ENCODE results near the gene PAPPA.

Gene PAPPA

DNA sequence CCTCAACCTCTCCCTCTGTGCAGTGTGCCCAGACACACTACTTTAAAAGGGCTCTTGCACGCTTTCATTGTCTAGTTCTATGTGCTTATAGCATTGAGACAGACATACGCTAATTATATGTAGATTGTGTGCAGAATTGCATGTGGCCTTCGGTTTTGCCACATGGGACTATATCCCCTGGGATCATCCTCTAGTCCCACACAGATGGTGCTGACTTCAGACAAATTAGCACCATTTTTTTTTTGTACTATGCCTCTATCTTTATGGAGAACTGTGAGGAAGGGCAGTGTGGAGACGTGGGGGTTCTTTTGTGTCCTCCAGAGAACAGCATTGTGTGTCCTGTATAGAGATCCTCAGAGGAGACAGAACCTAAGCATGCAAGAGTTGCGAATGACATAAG is 29.3 kb downstream of the PAPPA start:
- no peak for DNase-seq (ENCODE audit: low spot score)

GRCh38 chr9:116187570-116188170 is 34.1 kb downstream of the PAPPA start:
- DNase-seq (ENCODE audit: low spot score): no peak

DNA sequence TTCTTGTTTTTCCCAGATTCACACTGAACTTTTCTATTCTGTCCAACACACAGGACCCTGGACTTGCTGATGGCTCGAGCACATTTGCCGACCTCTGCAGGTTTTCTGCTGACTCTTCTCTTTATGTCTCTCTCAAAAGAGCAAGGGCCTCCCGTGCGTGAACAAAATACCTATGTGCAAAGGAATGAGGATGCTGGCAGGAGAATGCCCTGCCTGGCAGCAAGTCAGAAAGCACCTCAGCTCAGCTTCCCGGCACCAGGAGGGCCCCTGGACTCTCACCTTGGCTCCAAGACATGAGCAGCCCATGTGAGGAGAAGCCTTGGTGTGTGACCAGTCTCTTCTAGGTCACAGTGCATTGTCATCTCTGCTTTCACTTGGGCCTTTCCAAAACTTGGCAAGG is 36.1 kb downstream of the PAPPA start:
- no peak for DNase-seq (ENCODE audit: low spot score)

DNA sequence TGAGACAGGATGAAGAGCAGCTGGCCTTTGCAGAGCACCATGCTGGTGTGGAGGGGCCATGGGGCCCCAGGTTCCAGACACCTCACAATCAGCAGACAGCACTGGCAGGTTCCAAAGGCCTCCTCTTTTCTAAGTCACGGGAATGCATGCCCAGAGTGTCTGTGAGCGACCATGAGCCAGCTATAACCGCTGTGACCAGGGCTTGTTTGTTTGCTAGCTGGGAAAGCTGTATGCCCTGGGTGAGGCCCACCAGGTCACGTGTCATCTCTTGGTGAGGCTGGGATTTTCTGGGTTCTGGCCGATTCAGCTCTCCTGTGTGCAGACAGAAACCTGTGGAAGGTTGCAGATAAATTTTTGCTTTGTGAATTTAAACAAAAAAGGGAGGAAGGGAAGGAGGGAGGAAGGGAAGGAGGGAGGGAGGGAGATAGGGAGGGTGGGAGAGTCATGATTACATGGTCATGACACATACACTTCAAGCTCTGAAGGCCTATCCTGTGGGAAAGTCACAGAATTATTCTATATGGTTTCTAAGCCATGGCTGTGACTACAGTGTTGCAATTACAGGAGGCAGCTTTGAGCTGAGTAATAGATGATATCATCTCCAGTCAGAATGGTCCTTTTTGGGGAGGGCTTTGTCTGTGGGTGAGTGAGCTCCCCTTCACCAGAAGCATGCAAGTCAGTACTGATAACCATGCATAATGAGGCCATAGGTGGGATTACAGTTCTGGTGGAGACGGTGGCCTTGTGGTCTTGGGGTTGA is 37.2 kb downstream of the PAPPA start:
- peak; percentile 40 for DNase-seq (ENCODE audit: low spot score)

DNA sequence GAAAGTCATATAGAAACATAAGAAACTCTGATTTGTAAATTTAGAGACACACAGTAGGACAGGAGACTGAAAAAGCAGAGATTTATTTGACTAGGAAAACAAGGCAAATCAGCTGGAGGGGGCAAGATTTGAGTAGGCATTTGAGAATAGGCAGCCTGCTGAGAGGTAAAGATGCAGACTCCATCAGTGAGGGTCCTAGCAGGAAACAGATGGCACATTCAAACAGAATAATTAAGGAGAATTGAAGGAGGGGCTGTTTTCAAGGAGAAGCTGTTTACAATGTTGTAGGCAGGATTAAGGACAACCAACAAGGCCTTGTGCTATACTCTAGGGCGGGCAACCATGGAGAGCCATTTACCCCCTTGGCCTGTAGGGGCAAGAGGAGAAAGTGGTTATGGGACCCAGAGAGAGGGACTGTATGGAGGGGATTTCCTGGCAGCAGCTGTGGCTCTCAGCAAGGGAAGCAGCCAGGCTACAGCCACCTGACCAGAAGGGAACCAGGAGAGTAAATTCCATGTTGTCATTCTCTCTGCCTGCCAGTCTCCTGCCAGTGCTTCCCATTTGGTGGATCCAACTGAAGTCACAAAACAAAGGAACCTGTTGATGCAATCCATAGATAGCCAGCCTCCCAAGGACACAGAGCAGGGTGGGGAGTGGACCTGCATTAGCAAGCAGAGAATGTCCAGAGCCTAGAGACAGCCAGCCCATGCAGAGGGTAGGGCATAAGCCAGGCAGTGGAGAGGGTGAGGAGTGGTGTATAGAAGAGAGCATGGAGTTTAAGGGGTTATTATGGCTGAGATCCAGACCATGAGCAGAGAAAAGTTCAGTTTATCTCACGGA is 38.2 kb downstream of the PAPPA start:
- no peak for DNase-seq (ENCODE audit: low spot score)

DNA sequence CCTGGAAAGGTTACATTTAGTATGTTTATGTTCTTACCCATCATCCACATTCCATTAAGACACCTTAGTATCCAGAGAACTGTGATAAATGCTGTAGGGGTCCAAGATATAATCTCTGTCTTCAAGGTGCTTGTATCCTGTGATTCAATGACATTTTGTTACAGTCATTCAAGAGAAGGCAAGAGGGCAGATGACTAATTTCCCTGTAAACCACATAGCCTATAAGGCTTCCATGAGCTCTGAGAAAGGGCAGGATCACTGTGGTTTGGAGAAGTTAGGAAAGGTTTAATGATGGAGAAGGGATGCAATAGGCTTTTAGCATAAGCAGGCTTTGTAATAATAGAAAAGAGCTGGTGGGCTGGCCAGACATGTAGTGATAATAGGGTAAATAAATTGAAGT is 40.0 kb downstream of the PAPPA start:
- DNase-seq (ENCODE audit: low spot score): no peak

DNA sequence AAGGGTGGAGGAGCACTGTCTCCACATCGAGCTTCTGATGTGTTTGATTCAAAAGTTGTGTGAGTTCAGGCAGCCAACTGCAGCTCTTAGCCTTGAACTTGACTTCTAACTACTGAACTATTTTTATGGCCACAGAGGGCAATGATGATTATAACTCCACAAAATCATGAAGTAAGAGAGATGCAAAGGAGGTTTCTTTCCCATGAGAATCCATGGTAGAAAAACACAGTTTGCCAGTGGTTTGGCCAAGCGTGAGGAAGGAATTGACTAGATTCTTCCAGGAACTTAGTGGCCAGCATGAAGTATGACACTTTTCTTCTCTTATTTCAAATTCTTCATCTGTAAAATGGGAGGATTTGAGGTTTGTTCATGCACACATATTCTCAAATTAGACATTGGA is 43.2 kb downstream of the PAPPA start:
- no peak for DNase-seq (ENCODE audit: low spot score)

GRCh38 chr9:116198344-116198743 is 44.8 kb downstream of the PAPPA start:
- no peak for DNase-seq (ENCODE audit: low spot score)

- DNase-seq (ENCODE audit: low spot score): no peak
Observed at GRCh38 chr9:116202219-116202912, 48.8 kb downstream of the PAPPA start.

DNA sequence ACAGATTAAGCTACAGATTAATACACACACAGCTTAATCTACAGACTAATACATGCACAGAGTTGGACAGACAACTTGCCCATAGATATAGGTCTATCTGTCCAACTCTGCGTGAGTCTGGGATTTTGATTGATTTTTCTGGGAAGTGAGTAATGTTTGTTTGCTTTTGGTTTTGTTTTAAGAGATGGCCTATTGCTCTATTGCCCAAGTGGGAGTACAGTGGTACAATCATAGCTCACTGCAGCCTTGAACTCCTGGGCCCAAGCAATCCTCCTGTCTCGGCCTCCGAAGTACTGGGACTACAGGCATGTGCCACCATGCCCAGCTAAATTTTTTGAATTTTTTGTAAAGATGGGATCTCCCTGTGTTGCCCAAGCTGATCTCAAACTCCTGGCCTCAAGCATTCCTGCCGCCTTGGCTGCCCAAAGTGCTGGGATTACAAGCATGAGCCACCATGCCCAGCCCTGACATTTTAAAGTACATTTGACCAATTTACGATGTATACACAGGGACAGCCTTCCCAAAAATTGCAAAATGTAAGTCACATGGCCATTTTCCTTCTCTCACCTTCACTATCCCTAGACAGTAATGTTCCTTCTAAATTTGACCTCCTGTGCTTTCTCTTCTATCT is 50.8 kb downstream of the PAPPA start:
- no peak for DNase-seq (ENCODE audit: low spot score)

DNA sequence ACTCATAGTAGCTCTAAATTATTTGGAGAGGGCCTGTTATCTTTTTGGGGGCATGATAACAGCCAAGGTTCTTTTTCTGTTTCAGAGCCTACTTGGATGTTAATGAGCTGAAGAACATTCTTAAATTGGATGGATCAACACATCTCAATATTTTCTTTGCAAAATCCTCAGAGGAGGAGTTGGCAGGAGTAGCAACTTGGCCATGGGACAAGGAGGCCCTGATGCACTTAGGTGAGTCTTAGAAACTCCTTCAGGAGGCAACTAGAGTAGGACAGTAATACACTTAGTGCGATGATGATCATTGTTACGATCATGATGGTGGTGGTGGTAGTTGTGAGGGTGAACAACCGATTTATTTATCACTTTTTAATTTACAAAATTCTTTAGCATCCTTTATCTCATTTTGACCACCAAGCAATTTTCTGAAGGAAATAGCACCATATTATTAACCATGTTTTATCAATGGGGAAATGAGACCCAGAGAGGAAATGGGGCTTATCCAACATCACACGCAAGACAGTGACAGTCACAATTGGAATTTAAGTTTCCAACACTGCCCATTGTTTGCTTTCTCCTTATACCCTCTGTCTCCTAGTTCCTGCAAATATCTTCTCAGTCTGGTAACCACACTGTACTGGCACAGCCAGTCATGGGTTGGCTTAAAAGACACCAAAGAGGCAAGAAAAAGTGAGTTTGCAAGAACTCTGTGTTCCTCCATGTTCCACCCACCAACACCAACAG is 54.0 kb downstream of the PAPPA start:
- no peak for DNase-seq (ENCODE audit: low spot score)

DNA sequence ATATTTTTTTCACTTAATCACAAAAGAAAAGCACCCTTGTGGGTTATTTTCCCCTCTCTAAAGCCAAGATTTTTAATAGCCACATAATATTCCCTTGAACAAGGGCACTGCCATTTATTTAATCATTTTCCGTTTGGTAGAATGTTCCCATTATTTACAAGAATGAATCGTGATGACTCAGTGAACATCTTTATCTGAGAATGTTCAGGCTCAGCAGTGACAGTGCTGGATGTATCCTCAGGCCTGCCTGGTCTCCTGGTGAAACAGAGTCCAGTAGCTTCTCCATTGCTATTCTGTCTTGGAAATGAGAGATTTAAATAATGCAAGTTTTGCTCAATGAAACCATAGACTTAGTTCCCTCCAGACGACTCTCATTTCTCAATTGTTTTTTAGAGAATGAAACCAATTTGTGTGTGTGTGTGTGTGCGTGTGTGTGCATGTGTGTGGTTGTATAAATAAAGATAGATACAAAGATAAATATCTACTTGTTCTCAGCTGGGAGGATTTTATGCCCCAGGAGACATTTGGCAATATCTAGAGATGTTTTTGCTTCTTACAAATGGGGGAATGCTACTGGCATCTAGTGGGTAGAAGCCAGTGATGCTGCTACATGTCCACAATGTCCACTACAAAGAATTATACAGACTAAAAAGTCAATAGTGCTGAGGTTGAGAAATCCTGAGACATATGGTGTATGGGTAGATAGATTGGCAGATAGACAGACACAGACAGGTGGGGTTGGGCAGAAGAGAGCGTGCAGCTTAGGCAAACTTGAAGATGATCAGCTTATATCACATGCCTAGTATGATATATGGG is 55.0 kb downstream of the PAPPA start:
- no peak for DNase-seq (ENCODE audit: low spot score)

DNA sequence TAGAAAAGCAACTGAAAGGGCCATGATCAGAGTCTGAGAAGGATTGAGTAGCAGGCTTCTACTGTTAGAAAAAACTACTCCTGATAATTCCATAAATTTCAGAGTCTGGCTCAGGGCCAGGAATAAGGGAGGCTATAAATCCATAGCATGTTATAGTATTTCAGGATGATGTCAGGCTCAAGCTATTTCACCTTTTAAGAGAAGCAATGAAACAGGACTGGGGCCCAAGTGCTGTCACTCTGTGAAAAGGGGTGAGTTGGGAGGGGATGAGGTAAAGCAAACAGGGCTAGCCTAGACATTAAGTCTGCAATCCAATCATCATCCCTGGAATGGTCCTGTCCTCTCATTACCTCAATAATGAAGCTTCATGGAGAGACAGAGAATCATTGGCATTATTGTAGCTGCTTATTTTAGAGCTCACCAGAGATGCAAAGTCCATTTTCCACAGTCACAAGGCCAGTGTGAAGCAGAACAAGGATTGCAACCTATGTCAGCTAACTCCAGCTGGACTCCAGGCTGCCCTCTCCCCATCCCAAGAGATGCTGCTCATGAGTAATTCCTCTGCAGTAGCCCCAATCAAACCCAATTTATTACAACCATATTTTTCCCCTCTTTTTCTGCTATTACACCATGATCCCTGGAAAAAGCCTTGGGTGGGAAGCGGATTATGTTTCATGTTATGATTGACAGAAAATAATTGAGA is 56.0 kb downstream of the PAPPA start:
- DNase-seq (ENCODE audit: low spot score): no peak

- no peak for DNase-seq (ENCODE audit: low spot score)
Observed at GRCh38 chr9:116212986-116213692, 59.5 kb downstream of the PAPPA start.

GRCh38 chr9:116213693-116214047 is 60.1 kb downstream of the PAPPA start:
- DNase-seq (ENCODE audit: low spot score): no peak

- no peak for DNase-seq (ENCODE audit: low spot score)
Observed at GRCh38 chr9:116218399-116218798, 64.8 kb downstream of the PAPPA start.

GRCh38 chr9:116219686-116220085 is 66.1 kb downstream of the PAPPA start:
- no peak for DNase-seq (ENCODE audit: low spot score)

- DNase-seq (ENCODE audit: low spot score): no peak
Observed at GRCh38 chr9:116223926-116224325, 70.3 kb downstream of the PAPPA start.

DNA sequence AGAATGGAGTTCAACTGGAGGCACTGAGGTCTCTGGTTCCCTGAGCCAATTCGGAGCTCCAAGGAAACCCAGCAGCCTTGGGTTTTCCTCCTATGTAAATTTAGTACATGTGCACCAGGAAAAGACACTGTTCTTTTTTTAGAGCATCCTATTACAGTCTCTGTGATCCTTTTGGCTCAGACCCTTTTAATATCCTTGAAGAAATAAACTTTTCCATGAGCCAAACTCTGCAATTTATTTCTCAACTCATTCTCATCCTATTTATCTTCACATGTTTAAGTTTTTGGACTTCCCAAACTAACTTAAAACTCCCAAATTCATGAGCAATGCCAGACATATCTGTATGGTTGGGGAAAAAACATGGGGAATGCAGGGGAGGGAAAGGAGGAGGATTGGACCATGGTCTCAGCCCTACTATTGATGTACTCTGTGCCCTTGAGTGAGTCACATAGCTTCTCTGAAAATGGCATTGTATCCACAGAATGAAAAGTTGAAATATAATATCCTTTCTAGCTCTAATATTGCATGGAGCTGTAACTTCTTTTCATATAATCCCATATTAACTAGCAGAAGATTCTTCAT is 76.6 kb downstream of the PAPPA start:
- DNase-seq (ENCODE audit: low spot score): no peak
